WTC11 (cell line): Measurements from ENCODE around the gene PNISR.

ENCODE experiments used
- CTCF ChIP-seq: fragments of 200-600 bp; IDR thresholded peaks from 2 replicates; pipeline ENCODE4 v1.8.0; 2022; ENCODE audit warnings: antibody characterized with exemption
- FOXP4 ChIP-seq: sonication (generic); formaldehyde crosslinking; IDR thresholded peaks from 2 replicates; pipeline ENCODE4 v1.8.0; 2022; ENCODE audit warnings: mild to moderate bottlenecking, missing genetic modification reagents
- NR2C2 ChIP-seq: sonication (generic); formaldehyde crosslinking; IDR thresholded peaks from 2 replicates; pipeline ENCODE4 v1.8.0; 2022; ENCODE audit warnings: mild to moderate bottlenecking, missing genetic modification reagents
- TP53 ChIP-seq: sonication (generic); formaldehyde crosslinking; IDR thresholded peaks from 2 replicates; pipeline ENCODE4 v1.8.1; 2023; ENCODE audit warnings: mild to moderate bottlenecking, missing genetic modification reagents
- USF2 ChIP-seq: sonication (generic); formaldehyde crosslinking; IDR thresholded peaks from 2 replicates; pipeline ENCODE4 v1.8.1; 2023; ENCODE audit warnings: mild to moderate bottlenecking, missing genetic modification reagents, moderate library complexity

- no peak for TF ChIP-seq CTCF
- TF ChIP-seq USF2 (CRISPR knock-in tag) = no peak
- no peak for TF ChIP-seq TP53 (CRISPR knock-in tag)
- no peak for TF ChIP-seq NR2C2
- no peak for TF ChIP-seq FOXP4 (CRISPR knock-in tag)
Observed at GRCh38 chr6:99431901-99432300, 6.8 kb upstream of the PNISR start.
